ENCODE data around the gene C6orf62.

C6orf62 gene

DNA sequence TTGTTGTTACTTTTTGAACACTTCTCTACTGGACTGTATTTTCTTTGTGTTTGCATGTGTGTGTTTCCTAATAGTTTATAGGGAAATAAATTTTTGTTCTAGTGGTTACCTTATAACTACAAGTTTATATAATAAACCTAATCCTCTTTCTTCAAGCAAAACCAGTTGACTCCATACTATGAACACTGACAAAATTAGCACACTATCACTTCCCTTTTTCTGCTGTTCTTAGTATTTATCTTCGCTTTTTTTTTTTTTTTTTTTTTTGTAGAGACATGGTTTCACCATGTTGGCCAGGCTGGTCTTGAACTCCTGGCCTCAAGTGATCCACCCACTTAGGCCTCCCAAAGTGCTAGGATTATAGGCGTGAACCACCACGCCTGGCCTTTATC, 25.0 kb upstream of the C6orf62 start:
- TF ChIP-seq, protein P1, sequence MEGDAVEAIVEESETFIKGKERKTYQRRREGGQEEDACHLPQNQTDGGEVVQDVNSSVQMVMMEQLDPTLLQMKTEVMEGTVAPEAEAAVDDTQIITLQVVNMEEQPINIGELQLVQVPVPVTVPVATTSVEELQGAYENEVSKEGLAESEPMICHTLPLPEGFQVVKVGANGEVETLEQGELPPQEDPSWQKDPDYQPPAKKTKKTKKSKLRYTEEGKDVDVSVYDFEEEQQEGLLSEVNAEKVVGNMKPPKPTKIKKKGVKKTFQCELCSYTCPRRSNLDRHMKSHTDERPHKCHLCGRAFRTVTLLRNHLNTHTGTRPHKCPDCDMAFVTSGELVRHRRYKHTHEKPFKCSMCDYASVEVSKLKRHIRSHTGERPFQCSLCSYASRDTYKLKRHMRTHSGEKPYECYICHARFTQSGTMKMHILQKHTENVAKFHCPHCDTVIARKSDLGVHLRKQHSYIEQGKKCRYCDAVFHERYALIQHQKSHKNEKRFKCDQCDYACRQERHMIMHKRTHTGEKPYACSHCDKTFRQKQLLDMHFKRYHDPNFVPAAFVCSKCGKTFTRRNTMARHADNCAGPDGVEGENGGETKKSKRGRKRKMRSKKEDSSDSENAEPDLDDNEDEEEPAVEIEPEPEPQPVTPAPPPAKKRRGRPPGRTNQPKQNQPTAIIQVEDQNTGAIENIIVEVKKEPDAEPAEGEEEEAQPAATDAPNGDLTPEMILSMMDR (IDR thresholded peaks at IDR 0.05) = no peak

DNA sequence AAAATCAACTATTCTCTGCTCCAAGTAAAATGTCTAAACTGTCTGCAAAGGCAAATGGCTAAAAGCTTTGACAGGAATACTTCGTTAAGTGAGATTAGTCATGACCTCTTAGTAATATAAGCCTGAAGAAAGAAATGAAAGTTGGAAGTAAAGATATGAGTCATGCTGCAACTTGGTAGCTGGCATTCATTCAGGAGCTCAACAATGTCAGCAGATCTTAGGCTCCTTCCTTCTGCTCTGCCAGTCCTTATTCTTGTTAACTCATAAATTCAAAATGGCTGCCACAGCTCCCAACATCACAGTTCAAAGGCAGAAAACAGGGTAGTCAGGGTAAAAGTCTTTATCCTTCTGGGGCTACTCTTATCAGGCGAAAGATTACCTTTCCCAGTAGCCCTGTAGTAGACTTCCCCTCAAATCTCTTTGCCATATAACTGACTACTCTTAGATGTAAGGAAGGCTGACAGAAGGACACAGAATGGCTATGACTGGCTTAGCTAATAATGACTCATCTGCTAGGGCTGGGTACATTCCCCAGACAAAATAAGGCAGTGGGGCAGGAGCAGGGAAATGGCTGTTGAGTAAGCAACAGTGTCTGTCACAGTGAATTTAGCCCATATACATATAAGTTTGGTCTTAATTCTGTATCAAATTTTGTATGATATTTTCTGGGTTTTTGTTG, 24.4 kb upstream of the C6orf62 start:
- TF ChIP-seq, protein P1 (IDR thresholded peaks at IDR 0.05) = no peak

DNA sequence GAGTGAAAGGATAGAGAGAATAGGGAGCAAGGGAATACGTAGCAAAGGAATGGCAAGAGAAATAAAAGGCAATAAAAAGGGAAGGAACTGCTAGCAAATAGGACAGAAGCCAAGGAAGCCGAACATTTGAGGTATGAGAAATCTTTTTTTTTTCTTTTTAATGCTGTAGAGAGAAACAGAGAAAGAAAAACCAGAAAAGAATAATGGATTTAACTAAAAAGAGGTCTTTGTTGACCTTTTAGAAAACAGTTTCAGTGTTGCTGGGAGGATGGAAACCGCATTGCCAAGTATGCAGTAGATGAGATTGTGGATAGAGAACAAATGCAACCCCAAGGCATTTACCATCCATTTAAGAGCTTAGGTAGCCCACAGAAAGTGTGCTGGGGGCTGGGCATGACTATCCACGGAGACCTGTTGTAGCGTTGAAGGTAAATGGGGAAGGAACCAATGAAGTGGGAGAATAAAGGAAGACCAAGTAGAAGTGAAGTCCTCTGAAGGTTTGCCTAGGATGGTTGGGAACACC, 23.3 kb upstream of the C6orf62 start:
- TF ChIP-seq, protein P1 (IDR thresholded peaks at IDR 0.05) = no peak

DNA sequence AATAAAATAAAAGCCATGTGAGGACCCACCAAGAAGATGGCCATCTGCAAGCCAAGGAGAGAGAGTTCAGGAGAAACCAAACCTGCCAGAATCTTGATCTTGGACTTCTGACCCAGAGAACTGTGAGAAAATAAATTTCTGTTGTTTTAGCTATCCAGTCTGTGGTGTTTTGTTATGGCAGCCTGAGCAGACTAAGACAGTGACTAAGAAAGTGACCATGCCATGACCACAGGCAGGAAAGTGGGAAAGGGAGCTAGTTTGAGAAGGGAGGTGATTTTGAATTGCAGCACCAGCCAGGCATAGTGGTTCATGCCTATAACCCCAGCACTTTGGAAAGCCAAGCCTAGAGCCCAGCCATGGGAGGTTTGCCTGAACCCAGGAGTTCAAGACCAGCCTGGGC, 21.9 kb upstream of the C6orf62 start:
- TF ChIP-seq, protein P1 (IDR thresholded peaks at IDR 0.05) = no peak

DNA sequence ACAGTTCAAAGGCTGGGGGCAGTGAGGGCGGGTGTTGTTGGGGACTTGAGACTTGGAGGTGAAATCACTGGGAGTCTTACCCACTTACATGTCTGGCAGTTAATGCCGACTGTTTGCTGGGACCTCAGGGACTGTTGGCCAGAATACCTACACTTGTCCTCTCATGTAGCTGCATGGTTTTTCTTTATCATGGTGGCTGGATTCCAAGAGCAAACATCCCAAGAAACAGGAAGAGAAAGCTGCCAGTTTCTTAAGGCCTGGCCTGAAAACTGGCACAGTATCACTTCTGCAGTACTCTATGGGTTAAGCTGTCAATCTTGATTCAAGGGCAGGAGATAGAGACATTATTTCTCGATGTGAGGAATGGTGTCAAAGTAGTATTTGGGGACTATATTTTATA, 19.8 kb upstream of the C6orf62 start:
- TF ChIP-seq, protein P1 (IDR thresholded peaks at IDR 0.05) = no peak

DNA sequence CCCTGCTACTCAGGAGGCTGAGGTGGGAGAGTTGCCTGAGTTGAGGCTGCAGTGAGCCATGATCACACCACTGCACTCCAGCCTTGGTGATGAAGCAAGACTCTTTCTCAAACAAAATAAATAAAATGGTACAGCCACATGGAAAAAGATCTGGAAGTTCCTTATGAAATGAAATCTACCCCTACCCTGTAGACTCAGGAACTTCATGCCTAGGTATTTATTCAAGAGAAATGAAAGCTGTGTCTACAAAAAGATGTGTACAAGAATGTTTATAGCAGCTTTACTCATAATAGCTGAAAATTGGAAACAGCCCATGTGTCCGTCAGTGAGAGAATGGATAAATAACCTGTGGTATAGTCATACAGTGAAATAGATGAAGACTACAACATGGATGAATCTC, 15.2 kb upstream of the C6orf62 start:
- TF ChIP-seq, protein P1 (IDR thresholded peaks at IDR 0.05) = no peak

DNA sequence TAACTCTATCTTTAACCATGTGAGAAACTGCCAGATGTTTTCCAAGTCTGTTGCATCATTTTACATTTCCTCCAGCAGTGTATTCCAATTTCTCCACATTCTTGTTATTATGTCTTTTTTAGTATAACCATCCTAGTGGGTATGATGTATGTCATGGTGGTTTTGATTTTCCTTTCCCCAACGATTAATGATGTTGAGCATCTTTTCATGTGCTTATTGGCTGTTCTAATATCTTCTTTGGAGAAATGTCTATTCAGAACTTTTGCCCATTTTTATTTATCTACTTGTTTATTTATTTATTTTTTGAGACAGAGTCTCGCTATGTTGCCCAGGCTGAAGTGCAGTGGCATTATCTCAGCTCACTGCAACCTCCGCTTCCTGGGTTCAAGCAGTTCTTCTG, 4.3 kb upstream of the C6orf62 start:
- TF ChIP-seq, protein P1 (IDR thresholded peaks at IDR 0.05) = no peak
